ENCODE measurements around the gene PGAP3.

PGAP3 gene

DNA sequence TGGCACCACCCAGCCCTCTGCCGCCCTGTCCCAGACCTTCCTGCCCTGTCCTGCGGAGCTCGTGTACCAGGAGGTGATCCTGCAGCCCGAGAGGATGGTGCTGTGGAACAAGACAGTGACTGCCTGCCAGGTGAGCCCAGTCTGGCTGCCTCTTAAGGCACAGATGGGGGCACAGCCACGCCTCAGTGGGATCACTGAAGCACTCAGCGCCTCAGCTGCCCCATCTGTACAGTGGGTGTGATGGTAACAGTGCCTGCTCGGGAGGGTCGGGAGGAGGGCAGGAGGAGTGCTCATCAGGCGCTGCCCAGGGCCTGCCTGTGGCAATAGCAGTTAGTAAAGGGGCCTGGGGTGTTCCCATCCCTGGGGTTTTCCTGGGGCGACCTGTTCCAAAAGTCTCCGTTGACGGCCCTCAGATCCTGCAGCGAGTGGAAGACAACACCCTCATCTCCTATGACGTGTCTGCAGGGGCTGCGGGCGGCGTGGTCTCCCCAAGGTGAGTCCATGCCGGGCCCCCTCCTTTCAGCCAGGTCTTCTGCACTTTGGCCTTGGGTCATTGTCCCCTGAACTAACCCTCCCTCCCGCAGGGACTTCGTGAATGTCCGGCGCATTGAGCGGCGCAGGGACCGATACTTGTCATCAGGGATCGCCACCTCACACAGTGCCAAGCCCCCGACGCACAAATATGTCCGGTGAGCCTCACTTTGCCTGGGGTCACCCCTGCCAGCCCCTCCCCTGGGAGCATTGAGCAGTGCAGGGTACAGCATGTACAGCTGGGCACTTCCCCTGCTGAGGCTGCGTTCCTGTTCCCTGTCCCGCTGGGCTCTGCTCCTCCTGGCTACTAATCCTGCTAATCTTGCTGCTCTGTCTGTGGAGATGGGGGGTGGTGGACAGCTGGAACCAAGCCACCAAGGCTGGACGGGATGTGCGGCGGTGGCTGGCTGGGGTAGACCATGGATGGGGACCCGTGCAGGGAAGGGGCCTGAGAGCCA lies 27.2 kb downstream of the PGAP3 start:
- DNase-seq (ENCODE audit: low read depth, low spot score) = no peak

- DNase-seq (ENCODE audit: low read depth, low spot score) = no peak
Observed at GRCh38 chr17:39660011-39660360, 27.9 kb downstream of the PGAP3 start.

GRCh38 chr17:39659279-39660010 lies 28.4 kb downstream of the PGAP3 start:
- no peak for DNase-seq (ENCODE audit: low read depth, low spot score)

- DNase-seq (ENCODE audit: low read depth, low spot score) = no peak
Observed at GRCh38 chr17:39658760-39659159, 29.1 kb downstream of the PGAP3 start.

GRCh38 chr17:39658346-39658745 lies 29.5 kb downstream of the PGAP3 start:
- DNase-seq (ENCODE audit: low read depth, low spot score) = no peak

- DNase-seq (ENCODE audit: low read depth, low spot score) = no peak
Observed at GRCh38 chr17:39655105-39655504, 32.8 kb downstream of the PGAP3 start.

GRCh38 chr17:39653662-39654331 lies 34.1 kb downstream of the PGAP3 start:
- DNase-seq (ENCODE audit: low read depth, low spot score) = no peak

DNA sequence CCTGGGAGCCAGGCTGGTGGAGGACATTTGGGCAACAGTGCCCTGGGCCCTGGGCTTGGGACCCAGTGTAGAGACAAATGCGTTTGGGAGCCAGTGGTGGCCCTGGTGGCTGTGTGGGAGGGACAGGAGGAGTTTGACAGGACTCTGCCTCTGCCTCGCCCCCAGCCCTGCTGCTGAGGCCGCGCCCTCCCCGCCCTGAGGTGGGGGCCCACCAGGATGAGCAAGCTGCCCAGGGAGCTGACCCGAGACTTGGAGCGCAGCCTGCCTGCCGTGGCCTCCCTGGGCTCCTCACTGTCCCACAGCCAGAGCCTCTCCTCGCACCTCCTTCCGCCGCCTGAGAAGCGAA lies 34.6 kb downstream of the PGAP3 start:
- no peak for DNase-seq (ENCODE audit: low read depth, low spot score)

DNA sequence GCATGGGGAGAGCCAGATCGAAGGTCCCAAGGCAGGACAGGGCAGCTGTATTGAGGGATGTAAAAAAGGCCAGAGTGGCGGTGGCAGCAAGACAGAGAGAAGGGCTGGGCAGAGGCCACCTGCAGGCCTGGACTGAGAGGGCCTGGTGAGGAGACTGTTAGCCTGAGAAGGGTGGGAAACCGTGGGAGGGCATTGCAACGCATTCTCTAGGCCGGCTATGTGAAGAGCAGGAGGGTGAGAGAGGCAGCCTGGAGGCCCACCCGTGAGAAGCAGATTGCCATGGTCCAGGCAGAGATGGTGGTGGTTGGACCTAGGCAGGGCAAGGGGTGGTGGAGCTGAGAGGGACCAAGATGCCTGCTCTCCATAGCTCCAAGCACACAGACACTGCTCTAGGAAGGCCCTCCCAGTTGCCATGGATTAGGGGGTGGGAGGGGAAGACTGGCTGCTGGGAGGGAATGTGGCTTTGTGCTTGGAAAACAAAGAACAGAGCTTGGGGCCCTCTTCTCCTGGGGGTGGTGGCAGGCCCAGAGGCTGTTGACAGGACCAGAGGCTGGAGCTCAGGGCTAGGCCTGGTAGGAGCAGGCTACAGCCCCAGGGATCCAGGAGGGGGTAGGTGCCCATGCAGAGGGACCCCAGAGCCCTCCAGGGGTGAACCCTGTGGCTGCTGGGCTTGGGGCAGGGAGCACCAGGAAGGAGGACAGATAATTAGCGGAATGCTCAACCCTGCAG lies 35.1 kb downstream of the PGAP3 start:
- DNase-seq (ENCODE audit: low read depth, low spot score) = no peak

DNA sequence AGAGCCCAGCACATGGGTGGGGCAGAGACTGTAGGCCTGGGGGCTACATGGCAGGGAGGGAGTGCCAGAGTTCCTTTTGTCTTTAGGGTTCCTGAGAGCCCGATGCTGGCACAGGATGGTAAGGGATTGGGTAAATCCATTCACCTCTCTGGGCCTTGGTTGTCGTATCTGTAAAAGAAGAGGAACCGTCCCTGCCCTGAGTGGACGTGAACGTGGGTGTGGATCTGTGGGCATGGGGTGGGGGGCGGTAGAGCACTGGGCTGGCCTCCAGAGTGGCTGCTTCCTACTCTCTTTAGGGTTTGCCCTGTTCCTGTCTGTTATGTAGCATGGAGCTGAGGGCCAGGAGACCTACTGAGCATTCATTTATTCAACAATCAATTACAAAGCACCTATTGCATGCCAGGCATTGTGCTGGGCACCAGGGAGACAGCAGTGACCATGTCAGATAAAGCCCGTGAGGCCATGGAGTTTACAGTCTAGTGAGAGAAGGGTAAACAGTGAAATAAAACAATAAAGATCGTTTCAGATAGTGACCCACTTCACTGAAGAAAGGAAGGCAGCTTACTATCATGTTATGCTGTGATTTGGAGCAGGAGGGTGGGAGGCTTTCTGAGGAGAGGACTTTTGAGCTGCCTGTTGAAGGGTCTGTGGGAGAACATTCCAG lies 35.8 kb downstream of the PGAP3 start:
- DNase-seq (ENCODE audit: low read depth, low spot score) = no peak

GRCh38 chr17:39650121-39650579 lies 37.7 kb downstream of the PGAP3 start:
- DNase-seq (ENCODE audit: low read depth, low spot score) = no peak

DNA sequence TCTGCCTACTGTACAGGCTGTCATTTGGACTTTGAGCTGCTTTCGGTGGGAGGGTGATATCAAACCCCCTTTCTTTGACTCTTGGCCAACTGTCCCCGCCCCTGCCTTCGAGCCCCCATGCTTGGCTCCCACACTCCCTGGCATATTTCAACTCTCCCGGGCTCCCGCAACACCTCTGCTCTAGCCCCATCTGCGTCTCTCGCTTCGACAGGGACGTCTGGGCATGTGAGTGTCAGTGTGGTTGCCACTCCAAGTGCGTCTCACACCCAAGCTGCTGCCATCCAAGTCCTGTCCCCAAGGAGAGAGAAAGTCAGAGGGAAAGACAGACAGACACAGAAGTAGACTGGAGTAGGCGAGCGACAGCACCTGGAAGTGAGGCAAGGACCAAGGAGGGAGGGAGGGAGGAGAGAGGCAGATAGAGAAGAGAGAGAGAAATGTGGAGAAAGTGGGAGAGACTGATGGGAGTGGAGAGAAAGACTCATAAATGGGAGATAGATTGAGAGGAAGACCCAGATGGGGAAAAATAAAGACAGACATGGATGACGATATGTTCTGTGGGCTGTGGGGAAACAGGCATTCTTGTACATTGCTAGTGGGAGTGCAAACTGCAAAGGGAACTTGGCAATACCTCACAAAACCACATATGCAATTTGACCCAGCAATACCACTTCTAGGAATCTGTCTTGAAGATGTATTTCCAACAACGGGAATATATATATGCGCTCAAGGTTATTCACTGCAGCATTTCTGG lies 39.1 kb downstream of the PGAP3 start:
- no peak for DNase-seq (ENCODE audit: low read depth, low spot score)

DNA sequence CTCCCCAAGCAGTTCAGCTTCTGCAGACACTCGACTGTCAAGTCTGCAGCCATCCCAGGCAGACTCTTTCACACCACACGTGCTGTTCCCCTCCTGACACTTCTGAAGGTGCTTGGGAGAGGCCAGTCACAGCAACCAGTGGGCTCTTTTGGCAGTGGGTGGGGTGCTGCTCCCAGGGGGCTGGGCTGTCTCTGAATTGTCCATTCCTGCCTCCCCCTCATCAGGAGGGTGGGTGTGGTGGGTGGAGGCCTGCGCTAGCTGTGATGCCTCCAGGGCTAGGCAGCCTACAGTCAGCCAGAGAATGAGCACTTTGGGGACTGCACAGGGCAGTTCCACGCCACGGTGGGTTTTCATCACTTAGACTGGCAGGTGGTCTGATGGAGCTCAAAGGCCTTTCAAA lies 40.6 kb downstream of the PGAP3 start:
- DNase-seq (ENCODE audit: low read depth, low spot score) = no peak

GRCh38 chr17:39643271-39643670 lies 44.6 kb downstream of the PGAP3 start:
- no peak for DNase-seq (ENCODE audit: low read depth, low spot score)

DNA sequence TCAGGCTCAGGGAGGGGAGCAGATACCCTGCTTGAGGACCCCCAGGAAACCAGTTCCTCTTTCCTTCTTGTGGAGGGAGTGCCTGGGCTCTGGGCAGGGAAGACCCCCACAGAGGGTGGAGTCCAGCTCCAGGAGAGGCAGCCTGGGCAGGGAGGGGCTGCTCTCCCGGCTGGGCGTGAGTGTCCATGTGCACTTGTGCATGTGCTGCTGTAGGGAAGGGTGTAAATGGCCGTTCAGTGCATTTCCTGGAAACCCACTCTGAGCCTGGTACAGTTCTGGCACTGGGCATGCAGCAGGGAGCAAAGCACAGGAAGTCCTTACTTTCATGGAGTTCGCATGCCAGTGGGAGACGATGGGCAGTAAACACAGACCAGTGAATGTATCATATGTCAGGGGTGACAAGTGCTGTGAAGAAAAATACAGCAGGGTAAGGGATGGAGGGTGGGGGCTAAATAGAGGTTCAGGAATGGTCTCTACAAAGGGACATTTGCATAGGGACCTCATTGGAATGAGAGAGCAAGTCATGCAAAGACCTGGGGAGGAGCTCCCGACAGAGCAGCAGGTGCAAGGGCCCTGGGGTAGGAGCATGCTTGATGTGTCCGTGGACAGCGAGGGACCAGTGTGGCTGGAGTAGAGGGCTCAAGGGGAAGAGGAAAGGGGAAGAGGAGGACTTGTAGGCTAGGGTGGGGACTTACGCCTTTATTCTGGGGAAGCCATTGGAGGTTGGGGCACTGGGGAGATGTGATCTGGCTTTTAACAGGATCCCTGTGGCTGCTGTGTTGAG lies 45.4 kb downstream of the PGAP3 start:
- DNase-seq (ENCODE audit: low read depth, low spot score) = no peak

- DNase-seq (ENCODE audit: low read depth, low spot score) = no peak
Observed at GRCh38 chr17:39641883-39642282, 46.0 kb downstream of the PGAP3 start.

- no peak for DNase-seq (ENCODE audit: low read depth, low spot score)
Observed at GRCh38 chr17:39641097-39641496, 46.8 kb downstream of the PGAP3 start.

GRCh38 chr17:39640591-39641031 lies 47.2 kb downstream of the PGAP3 start:
- DNase-seq (ENCODE audit: low read depth, low spot score) = no peak
